ENCODE results near the gene TMEM123.
A peak's percentile ranks its signal among the peaks of the same experiment; 100 is the strongest.

The TMEM123 gene

DNA sequence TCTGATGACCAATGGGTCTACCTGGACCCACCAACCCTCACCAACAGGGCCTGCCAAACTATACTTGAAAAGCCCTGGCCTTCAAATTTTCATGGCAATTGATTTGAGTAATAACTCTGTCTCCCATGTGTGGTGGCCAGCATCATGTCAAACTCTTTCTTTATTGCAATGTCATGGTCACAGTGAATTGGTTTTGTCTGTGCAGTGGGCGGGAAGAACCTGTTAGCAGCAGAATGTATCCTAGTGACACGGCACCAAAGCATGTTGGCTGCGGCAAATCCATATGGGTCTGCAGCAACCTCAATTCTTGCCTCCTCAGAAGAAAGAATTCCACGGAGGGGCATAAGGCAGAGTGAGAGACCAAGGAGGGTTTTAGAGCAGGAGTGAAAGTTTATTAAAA is 19.6 kb upstream of the TMEM123 start:
- Histone ChIP-seq H3K4me2 (ENCODE audit: insufficient read depth, low read length, poor library complexity, severe bottlenecking) (no peak overlapping the region), H2BK5ac (ENCODE audit: low read length) (no peak overlapping the region), H3K4me1 (ENCODE audit: control insufficient read depth in 2 of 2, insufficient read depth in 1 of 2, low read depth in 1 of 2, low read length in 2 of 2) (peaks cover 0 to 4% of the 10 kb centered on the region in 2 donors), H2AK5ac (ENCODE audit: low read depth, low read length) (no peak overlapping the region), H3K23ac (ENCODE audit: low read depth, low read length, poor library complexity) (no peak overlapping the region), H3K18ac (ENCODE audit: low read length) (no peak overlapping the region), H2AFZ (ENCODE audit: low read length) (no peak overlapping the region), H3K4ac (ENCODE audit: low read length) (no peak overlapping the region), H2BK12ac (ENCODE audit: low read length) (no peak overlapping the region), H3K9ac (ENCODE audit: low read depth, low read length, poor library complexity) (no peak overlapping the region), H2BK15ac (ENCODE audit: low read length) (no peak overlapping the region), H3K36me3 (replicated peaks in 1 of 2; ENCODE audit: control insufficient read depth in 2 of 2, insufficient read depth in 2 of 2, low read length in 2 of 2) (no peaks in the 10 kb centered on the region), H3K79me1 (ENCODE audit: low read depth, low read length) (no peaks in the 10 kb centered on the region), H2BK120ac (ENCODE audit: low read depth, low read length) (no peak overlapping the region), H4K8ac (ENCODE audit: low read depth, low read length) (no peak overlapping the region), H3K4me3 (ENCODE audit: low read length in 2 of 2) (no peak overlapping the region), H3K14ac (ENCODE audit: low read length) (no peak overlapping the region), H3K27ac (replicated peaks; ENCODE audit: low read length) (no peak overlapping the region), H3K27me3 (ENCODE audit: control insufficient read depth in 3 of 3, insufficient read depth in 3 of 3, low read depth in 1 of 3, low read length in 3 of 3) (peaks cover 0 to 10% (median 0%) of the 10 kb centered on the region in 3 experiments), H4K91ac (ENCODE audit: low read depth, low read length, poor library complexity) (no peak overlapping the region), H3K9me3 (replicated peaks in 1 of 2; ENCODE audit: control insufficient read depth in 2 of 2, insufficient read depth in 1 of 2, low read depth in 1 of 2, low read length in 2 of 2) (no peaks in the 10 kb centered on the region)
- no CpG with 5 or more reads among the region's 4 CpGs for WGBS, 2 donors (ENCODE audit: extremely low coverage in 2 of 2, insufficient read length in 2 of 2, insufficient replicate concordance in 1 of 2)
- DNase-seq (ENCODE audit: low spot score), result no peak

DNA sequence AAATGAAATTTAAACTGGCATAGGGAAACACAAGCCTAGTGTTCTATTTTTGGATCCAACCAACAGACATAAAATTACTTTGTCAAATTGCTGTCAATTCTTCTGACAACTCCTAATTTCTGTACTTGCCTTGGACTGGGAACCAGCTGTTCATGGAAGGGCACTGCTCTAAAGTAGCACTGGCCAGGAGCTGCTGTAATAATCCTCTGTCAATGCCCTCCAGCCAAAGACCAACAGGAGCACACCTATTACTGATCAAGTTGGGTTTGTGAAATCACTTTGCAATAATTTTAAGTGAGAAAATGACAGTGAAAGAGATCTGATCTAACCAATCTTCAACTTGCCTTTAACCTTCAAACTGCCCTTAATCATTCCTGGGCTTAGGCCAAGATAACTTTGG is 18.9 kb upstream of the TMEM123 start:
- H2AK5ac ChIP-seq (ENCODE audit: low read depth, low read length), result no peak overlapping the region
- no peak overlapping the region for H4K8ac ChIP-seq (ENCODE audit: low read depth, low read length)
- no peak for DNase-seq (ENCODE audit: low spot score)
- H3K27ac ChIP-seq (replicated peaks; ENCODE audit: low read length), result no peak overlapping the region
- H2BK12ac ChIP-seq (ENCODE audit: low read length), result no peak overlapping the region
- no peak overlapping the region for H4K91ac ChIP-seq (ENCODE audit: low read depth, low read length, poor library complexity)
- no peak overlapping the region for H3K14ac ChIP-seq (ENCODE audit: low read length)
- no peaks in the 10 kb centered on the region for H3K9me3 ChIP-seq (replicated peaks in 1 of 2; ENCODE audit: control insufficient read depth in 2 of 2, insufficient read depth in 1 of 2, low read depth in 1 of 2, low read length in 2 of 2)
- no peak overlapping the region for H3K4me3 ChIP-seq (ENCODE audit: low read length in 2 of 2)
- no peak overlapping the region for H3K4me2 ChIP-seq (ENCODE audit: insufficient read depth, low read length, poor library complexity, severe bottlenecking)
- H2BK15ac ChIP-seq (ENCODE audit: low read length), result no peak overlapping the region
- no peak overlapping the region for H3K18ac ChIP-seq (ENCODE audit: low read length)
- no peak overlapping the region for H2BK5ac ChIP-seq (ENCODE audit: low read length)
- peaks cover 0 to 1% of the 10 kb centered on the region in 2 donors for H3K4me1 ChIP-seq (ENCODE audit: control insufficient read depth in 2 of 2, insufficient read depth in 1 of 2, low read depth in 1 of 2, low read length in 2 of 2)
- no peak overlapping the region for H2AFZ ChIP-seq (ENCODE audit: low read length)
- H3K27me3 ChIP-seq (ENCODE audit: control insufficient read depth in 3 of 3, insufficient read depth in 3 of 3, low read depth in 1 of 3, low read length in 3 of 3), result peaks cover 0 to 10% (median 0%) of the 10 kb centered on the region in 3 experiments
- no peak overlapping the region for H3K23ac ChIP-seq (ENCODE audit: low read depth, low read length, poor library complexity)
- H3K9ac ChIP-seq (ENCODE audit: low read depth, low read length, poor library complexity), result no peak overlapping the region
- no peak overlapping the region for H3K4ac ChIP-seq (ENCODE audit: low read length)
- H2BK120ac ChIP-seq (ENCODE audit: low read depth, low read length), result no peak overlapping the region
- no peaks in the 10 kb centered on the region for H3K36me3 ChIP-seq (replicated peaks in 1 of 2; ENCODE audit: control insufficient read depth in 2 of 2, insufficient read depth in 2 of 2, low read length in 2 of 2)
- no peaks in the 10 kb centered on the region for H3K79me1 ChIP-seq (ENCODE audit: low read depth, low read length)

DNA sequence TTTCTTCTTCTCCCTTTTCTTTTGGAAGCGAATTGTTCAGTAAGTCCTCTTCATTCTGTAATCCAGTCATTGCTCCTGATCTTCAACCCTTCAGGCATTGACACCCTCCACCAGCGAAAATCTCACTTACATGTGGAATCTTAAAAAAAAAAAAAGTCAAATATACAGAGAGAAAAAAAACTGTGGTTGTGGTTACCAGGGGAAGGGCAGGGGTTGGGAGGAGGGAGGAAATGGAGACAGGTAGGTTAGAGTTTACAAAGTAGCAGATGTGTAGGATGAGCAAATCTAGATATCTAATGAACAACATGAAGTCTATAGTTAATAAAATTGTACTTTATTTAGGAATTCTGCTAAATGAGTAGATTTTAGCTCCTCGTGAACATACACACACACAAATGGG is 17.7 kb upstream of the TMEM123 start:
- Histone ChIP-seq H3K27me3 (ENCODE audit: control insufficient read depth in 3 of 3, insufficient read depth in 3 of 3, low read depth in 1 of 3, low read length in 3 of 3) (peaks cover 0 to 14% (median 0%) of the 10 kb centered on the region in 3 experiments), H4K91ac (ENCODE audit: low read depth, low read length, poor library complexity) (no peak overlapping the region), H3K9me3 (replicated peaks in 1 of 2; ENCODE audit: control insufficient read depth in 2 of 2, insufficient read depth in 1 of 2, low read depth in 1 of 2, low read length in 2 of 2) (no peaks in the 10 kb centered on the region), H3K79me1 (ENCODE audit: low read depth, low read length) (no peaks in the 10 kb centered on the region), H3K14ac (ENCODE audit: low read length) (no peak overlapping the region), H3K36me3 (replicated peaks in 1 of 2; ENCODE audit: control insufficient read depth in 2 of 2, insufficient read depth in 2 of 2, low read length in 2 of 2) (no peaks in the 10 kb centered on the region), H2BK120ac (ENCODE audit: low read depth, low read length) (no peak overlapping the region), H4K8ac (ENCODE audit: low read depth, low read length) (no peak overlapping the region), H3K4me2 (ENCODE audit: insufficient read depth, low read length, poor library complexity, severe bottlenecking) (no peak overlapping the region), H2BK15ac (ENCODE audit: low read length) (no peak overlapping the region), H3K4ac (ENCODE audit: low read length) (no peak overlapping the region), H3K23ac (ENCODE audit: low read depth, low read length, poor library complexity) (no peak overlapping the region), H3K27ac (replicated peaks; ENCODE audit: low read length) (no peak overlapping the region), H2AFZ (ENCODE audit: low read length) (no peak overlapping the region), H3K4me3 (ENCODE audit: low read length in 2 of 2) (no peak overlapping the region), H3K18ac (ENCODE audit: low read length) (no peak overlapping the region), H3K4me1 (ENCODE audit: control insufficient read depth in 2 of 2, insufficient read depth in 1 of 2, low read depth in 1 of 2, low read length in 2 of 2) (peaks cover 0 to 1% of the 10 kb centered on the region in 2 donors), H2AK5ac (ENCODE audit: low read depth, low read length) (no peak overlapping the region), H3K9ac (ENCODE audit: low read depth, low read length, poor library complexity) (no peak overlapping the region), H2BK12ac (ENCODE audit: low read length) (no peak overlapping the region), H2BK5ac (ENCODE audit: low read length) (no peak overlapping the region)
- no peak for DNase-seq (ENCODE audit: low spot score)
- WGBS, 2 donors (ENCODE audit: extremely low coverage in 2 of 2, insufficient read length in 2 of 2, insufficient replicate concordance in 1 of 2), result no CpG with 5 or more reads among the region's 3 CpGs

DNA sequence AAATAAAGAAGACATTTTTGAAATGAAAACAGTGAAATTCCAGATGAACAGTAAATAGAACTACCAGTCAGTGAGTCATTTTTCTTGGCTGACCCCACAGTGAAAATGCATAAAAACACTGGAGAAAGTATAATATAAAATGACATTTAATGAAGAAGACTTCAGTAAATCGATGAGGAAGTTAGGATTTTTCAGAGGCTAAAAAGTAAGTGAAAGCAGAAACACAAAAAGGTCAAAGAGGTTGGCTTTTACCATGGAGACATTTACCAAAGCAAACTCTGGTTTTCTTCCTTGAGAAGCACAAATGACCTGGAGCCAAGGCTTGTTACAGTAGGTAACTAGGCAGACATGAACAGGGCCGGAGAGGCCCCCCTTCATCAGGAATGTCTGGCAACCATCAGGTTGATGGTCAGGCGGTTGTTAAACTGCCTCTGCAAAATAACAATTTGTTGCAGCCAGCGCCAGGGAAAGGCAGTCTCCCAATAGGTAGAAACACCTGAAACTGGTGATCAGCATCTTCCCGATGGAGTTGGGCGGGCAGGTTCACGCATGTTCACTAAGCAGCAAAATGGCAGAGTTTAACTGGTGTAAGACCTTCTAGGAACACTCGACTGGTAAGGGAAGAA is 16.7 kb upstream of the TMEM123 start:
- DNase-seq (ENCODE audit: low spot score), result no peak
- Histone ChIP-seq H3K9ac (ENCODE audit: low read depth, low read length, poor library complexity) (no peak overlapping the region), H2BK15ac (ENCODE audit: low read length) (no peak overlapping the region), H3K9me3 (replicated peaks in 1 of 2; ENCODE audit: control insufficient read depth in 2 of 2, insufficient read depth in 1 of 2, low read depth in 1 of 2, low read length in 2 of 2) (no peaks in the 10 kb centered on the region), H3K14ac (ENCODE audit: low read length) (no peak overlapping the region), H3K79me1 (ENCODE audit: low read depth, low read length) (no peaks in the 10 kb centered on the region), H3K27ac (replicated peaks; ENCODE audit: low read length) (no peak overlapping the region), H3K4me1 (ENCODE audit: control insufficient read depth in 2 of 2, insufficient read depth in 1 of 2, low read depth in 1 of 2, low read length in 2 of 2) (peaks cover 0 to 1% of the 10 kb centered on the region in 2 donors), H3K36me3 (replicated peaks in 1 of 2; ENCODE audit: control insufficient read depth in 2 of 2, insufficient read depth in 2 of 2, low read length in 2 of 2) (no peaks in the 10 kb centered on the region), H2BK5ac (ENCODE audit: low read length) (no peak overlapping the region), H2AK5ac (ENCODE audit: low read depth, low read length) (no peak overlapping the region), H2AFZ (ENCODE audit: low read length) (no peak overlapping the region), H4K8ac (ENCODE audit: low read depth, low read length) (no peak overlapping the region), H2BK12ac (ENCODE audit: low read length) (no peak overlapping the region), H3K4me2 (ENCODE audit: insufficient read depth, low read length, poor library complexity, severe bottlenecking) (no peak overlapping the region), H3K23ac (ENCODE audit: low read depth, low read length, poor library complexity) (no peak overlapping the region), H3K4me3 (ENCODE audit: low read length in 2 of 2) (no peak overlapping the region), H2BK120ac (ENCODE audit: low read depth, low read length) (no peak overlapping the region), H4K91ac (ENCODE audit: low read depth, low read length, poor library complexity) (no peak overlapping the region), H3K4ac (ENCODE audit: low read length) (no peak overlapping the region), H3K27me3 (ENCODE audit: control insufficient read depth in 3 of 3, insufficient read depth in 3 of 3, low read depth in 1 of 3, low read length in 3 of 3) (peaks cover 0 to 14% (median 0%) of the 10 kb centered on the region in 3 experiments), H3K18ac (ENCODE audit: low read length) (peak overlapping the region; percentile 19)
- WGBS, 2 donors (ENCODE audit: extremely low coverage in 2 of 2, insufficient read length in 2 of 2, insufficient replicate concordance in 1 of 2), result no CpG with 5 or more reads among the region's 8 CpGs
